Tibial nerve (tissue), 4 donors: ENCODE data around the gene LRRC28. TPM values are rescaled to one million over a fixed set of nuclear protein-coding genes. Genes with fewer than 3 reads are reported as not detected.

ENCODE experiments used
- DNase-seq, 2 donors: peaks; one replicate each; pipeline ENCODE4 v3.0.0-alpha.2; 2019; ENCODE audit warnings: low spot score in 2 of 2
- H3K27ac ChIP-seq, 4 donors: fragments of 200-600 bp; sonication (generic) in 3 of 4; one replicate each; pipeline ENCODE4 v1.5.1; 2017 to 2019; ENCODE audit warnings: mild to moderate bottlenecking in 1 of 4
- H3K27me3 ChIP-seq, 2 donors: fragments of 200-600 bp; sonication (generic) in 1 of 2; one replicate each; pipeline versions ENCODE4 v1.5.1 to v1.6.0; 2017 to 2019
- H3K36me3 ChIP-seq, 3 donors: fragments of 200-600 bp; sonication (generic); one replicate each; pipeline ENCODE4 v1.5.1; 2018 to 2019
- H3K4me1 ChIP-seq, 4 donors: fragments of 200-600 bp; sonication (generic) in 3 of 4; one replicate each; pipeline ENCODE4 v1.5.1; 2017 to 2019
- H3K4me3 ChIP-seq, 4 donors: fragments of 200-600 bp; sonication (generic) in 3 of 4; one replicate each; pipeline ENCODE4 v1.5.1; 2017 to 2019; ENCODE audit warnings: mild to moderate bottlenecking in 1 of 4, moderate library complexity in 1 of 4
- H3K9me3 ChIP-seq, 4 donors: fragments of 200-600 bp; sonication (generic) in 3 of 4; one replicate each; pipeline ENCODE4 v1.5.1; 2017 to 2019
- EP300 ChIP-seq, 2 donors: sonication (generic); formaldehyde crosslinking; IDR thresholded peaks; one replicate each; pipeline ENCODE4 v1.6.1; 2017; ENCODE audit warnings: antibody characterized with exemption in 2 of 2, mild to moderate bottlenecking in 1 of 2
- POLR2A ChIP-seq, 2 donors: fragments of 450-650 bp; IDR thresholded peaks; one replicate each; pipeline ENCODE4 v1.6.1; 2017; ENCODE audit warnings: antibody characterized with exemption in 2 of 2, mild to moderate bottlenecking in 2 of 2, moderate library complexity in 2 of 2
- WGBS, 2 donors: methylation state at CpG; one replicate each; pipeline ENCODE4 v1.1.5; 2018; 5-methylcytosine and 5-hydroxymethylcytosine counted together
- total RNA-seq, 4 donors: library from RNA; depleted of rRNA; stranded (reverse); fragments of >200 nt; gene quantifications; one replicate each; pipeline ENCODE4 v1.1.0, GENCODE V29; 2016
- TF ChIP-seq, protein P1 (sequence below), 5 experiments: fragments of 200-600 bp in 3 of 5; fragments of 450-650 bp in 2 of 5; sonication (generic) in 3 of 5; IDR thresholded peaks; one replicate each; pipeline ENCODE4 v1.5.1; 2016 to 2019; ENCODE audit warnings: antibody characterized with exemption in 5 of 5, mild to moderate bottlenecking in 3 of 5, moderate library complexity in 2 of 5

The LRRC28 gene
- total RNA-seq, 4 donors from 2014 or later: 21.6 to 73.4 (median 33.5) TPM

DNA sequence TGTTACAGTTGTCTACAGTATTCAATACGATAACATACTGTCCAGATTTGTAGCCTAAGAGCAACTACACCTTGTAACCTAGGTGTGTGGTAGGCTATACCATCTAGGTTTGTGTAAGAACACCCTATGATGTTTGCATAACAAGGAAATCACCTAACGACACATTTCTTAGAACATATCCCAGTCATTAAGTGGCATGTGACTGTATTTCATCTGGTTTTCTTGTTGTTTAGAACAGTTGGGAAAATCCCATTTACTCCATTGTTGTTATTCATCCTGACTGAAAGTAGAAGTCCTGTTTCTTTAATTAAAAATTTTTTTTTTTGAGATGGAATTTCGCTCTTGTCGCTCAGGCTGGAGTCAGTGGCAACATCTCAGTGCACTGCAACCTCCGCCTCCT, 31.3 kb downstream of the LRRC28 start:
- H3K4me3 ChIP-seq: no peak overlapping the region
- H3K4me1 ChIP-seq: peaks cover 0 to 5% (median 0%) of the 10 kb centered on the region in 4 donors
- peaks cover 0 to 5% (median 0%) of the 10 kb centered on the region in 3 donors for H3K36me3 ChIP-seq
- H3K27ac ChIP-seq: no peak overlapping the region
- H3K9me3 ChIP-seq: no peaks in the 10 kb centered on the region
- DNase-seq: no peak
- 94 to 96% methylated on average over 5 of the region's 5 CpGs for whole genome bisulfite sequencing, 2 donors
- H3K27me3 ChIP-seq: no peaks in the 10 kb centered on the region
- no peak for TF ChIP-seq POLR2A (IDR thresholded peaks at IDR 0.05)
- TF ChIP-seq, protein P1, sequence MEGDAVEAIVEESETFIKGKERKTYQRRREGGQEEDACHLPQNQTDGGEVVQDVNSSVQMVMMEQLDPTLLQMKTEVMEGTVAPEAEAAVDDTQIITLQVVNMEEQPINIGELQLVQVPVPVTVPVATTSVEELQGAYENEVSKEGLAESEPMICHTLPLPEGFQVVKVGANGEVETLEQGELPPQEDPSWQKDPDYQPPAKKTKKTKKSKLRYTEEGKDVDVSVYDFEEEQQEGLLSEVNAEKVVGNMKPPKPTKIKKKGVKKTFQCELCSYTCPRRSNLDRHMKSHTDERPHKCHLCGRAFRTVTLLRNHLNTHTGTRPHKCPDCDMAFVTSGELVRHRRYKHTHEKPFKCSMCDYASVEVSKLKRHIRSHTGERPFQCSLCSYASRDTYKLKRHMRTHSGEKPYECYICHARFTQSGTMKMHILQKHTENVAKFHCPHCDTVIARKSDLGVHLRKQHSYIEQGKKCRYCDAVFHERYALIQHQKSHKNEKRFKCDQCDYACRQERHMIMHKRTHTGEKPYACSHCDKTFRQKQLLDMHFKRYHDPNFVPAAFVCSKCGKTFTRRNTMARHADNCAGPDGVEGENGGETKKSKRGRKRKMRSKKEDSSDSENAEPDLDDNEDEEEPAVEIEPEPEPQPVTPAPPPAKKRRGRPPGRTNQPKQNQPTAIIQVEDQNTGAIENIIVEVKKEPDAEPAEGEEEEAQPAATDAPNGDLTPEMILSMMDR (IDR thresholded peaks at IDR 0.05): no peak
- no peak for TF ChIP-seq EP300 (IDR thresholded peaks at IDR 0.05)

DNA sequence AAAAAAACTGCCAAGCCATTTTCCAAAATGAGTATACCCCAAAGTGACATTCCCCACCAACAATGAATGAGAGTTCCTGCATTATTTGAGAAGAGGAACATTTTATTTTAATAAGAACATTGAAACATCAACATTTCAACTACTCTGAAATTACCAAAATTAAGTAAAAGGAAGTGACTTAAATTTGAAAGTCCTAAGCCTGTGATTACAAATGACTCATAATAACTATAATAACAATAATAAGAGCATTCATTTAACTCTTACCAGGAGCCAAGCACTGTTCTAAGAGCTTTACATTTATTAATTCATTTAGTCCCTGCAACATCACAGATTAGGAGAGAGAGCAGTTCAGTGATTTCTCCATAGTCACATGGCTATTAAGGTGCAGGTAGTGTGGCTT, 32.4 kb downstream of the LRRC28 start:
- no peaks in the 10 kb centered on the region for H3K27me3 ChIP-seq
- peaks cover 0 to 5% (median 0%) of the 10 kb centered on the region in 4 donors for H3K4me1 ChIP-seq
- no peak overlapping the region for H3K27ac ChIP-seq
- DNase-seq: no peak
- no peak overlapping the region for H3K4me3 ChIP-seq
- TF ChIP-seq, protein P1 (IDR thresholded peaks at IDR 0.05): no peak
- TF ChIP-seq POLR2A (IDR thresholded peaks at IDR 0.05) (no peak), EP300 (IDR thresholded peaks at IDR 0.05) (no peak)
- H3K36me3 ChIP-seq: peaks cover 0 to 8% (median 0%) of the 10 kb centered on the region in 3 donors
- H3K9me3 ChIP-seq: no peaks in the 10 kb centered on the region

DNA sequence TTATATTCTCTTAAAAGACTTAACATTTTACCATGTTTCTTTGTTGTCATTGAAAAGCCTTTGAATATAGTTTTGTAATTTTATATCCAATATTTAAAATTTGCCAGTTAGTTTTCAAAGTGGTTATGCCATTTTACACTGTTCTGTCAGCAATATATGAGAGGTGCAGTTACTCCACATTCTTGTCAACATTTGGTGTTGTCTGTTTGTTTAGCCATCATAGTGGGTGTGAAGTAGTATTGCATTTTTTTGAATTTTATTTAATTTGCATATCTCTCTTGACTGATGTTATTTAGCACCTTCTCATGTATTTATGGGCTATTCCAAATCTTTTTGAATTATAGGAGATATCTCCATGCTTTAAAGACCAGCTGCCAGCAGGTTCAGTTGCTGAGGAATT, 40.4 kb downstream of the LRRC28 start:
- no peaks in the 10 kb centered on the region for H3K9me3 ChIP-seq
- no peak overlapping the region for H3K4me3 ChIP-seq
- no peak for DNase-seq
- H3K27me3 ChIP-seq: no peaks in the 10 kb centered on the region
- no peak overlapping the region for H3K27ac ChIP-seq
- H3K36me3 ChIP-seq: peaks cover 0 to 39% (median 0%) of the 10 kb centered on the region in 3 donors
- H3K4me1 ChIP-seq: no peaks in the 10 kb centered on the region
- no peak for TF ChIP-seq EP300 (IDR thresholded peaks at IDR 0.05)
- TF ChIP-seq, protein P1 (IDR thresholded peaks at IDR 0.05): no peak
- no peak for TF ChIP-seq POLR2A (IDR thresholded peaks at IDR 0.05)

DNA sequence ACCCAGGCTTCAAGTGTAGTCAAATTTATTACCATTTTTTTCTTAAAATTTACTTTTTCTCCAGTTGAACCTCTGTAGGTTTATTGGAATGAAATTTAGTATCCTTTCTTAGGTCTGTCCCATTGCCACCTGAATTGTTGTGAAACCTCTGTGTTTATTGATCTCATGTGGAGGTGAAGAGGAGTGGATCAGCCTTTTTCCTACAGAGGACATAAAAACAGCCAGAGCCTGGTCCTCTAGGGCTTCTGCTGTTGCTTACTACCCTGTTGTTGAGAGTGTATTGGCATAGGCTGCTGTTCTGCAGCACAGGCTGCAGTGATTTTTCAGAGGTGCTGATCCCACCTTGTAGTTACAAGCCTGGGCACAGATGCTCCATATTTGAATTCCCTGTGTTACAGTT, 44.6 kb downstream of the LRRC28 start:
- Histone ChIP-seq H3K4me3 (no peak overlapping the region), H3K36me3 (peaks cover 0 to 24% (median 0%) of the 10 kb centered on the region in 3 donors), H3K27me3 (no peaks in the 10 kb centered on the region), H3K4me1 (no peaks in the 10 kb centered on the region), H3K27ac (no peak overlapping the region), H3K9me3 (no peaks in the 10 kb centered on the region)
- TF ChIP-seq, protein P1 (IDR thresholded peaks at IDR 0.05): no peak
- no peak for TF ChIP-seq POLR2A (IDR thresholded peaks at IDR 0.05)
- no peak for TF ChIP-seq EP300 (IDR thresholded peaks at IDR 0.05)
- no peak for DNase-seq

DNA sequence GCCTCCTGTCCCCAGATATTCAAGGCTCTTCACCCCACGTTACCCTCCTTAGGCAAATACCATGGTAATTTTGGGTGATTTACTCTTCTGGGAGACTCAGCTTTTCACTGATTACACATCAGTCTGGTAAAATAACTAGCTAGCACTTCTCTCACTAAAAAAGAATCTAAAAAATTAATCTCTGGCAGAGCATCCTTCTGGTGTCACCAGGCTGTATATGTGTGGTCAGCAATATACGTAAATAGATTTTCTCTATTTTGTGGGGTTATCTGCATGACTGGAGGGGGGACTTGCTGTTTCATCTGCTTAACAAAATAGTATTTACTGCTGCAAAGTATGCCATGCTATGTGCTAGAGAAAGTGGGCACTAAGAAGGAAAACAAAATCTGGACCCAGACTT, 45.1 kb downstream of the LRRC28 start:
- TF ChIP-seq POLR2A (IDR thresholded peaks at IDR 0.05) (no peak), EP300 (IDR thresholded peaks at IDR 0.05) (no peak)
- TF ChIP-seq, protein P1 (IDR thresholded peaks at IDR 0.05): no peak
- Histone ChIP-seq H3K4me3 (no peak overlapping the region), H3K27ac (no peak overlapping the region), H3K9me3 (no peaks in the 10 kb centered on the region), H3K36me3 (peaks cover 0 to 19% (median 0%) of the 10 kb centered on the region in 3 donors), H3K27me3 (no peaks in the 10 kb centered on the region), H3K4me1 (no peaks in the 10 kb centered on the region)
- DNase-seq: no peak
- 87 to 88% methylated on average over 2 of the region's 2 CpGs for WGBS, 2 donors
